Measurements from ENCODE around the gene CNOT10.
A peak's percentile ranks its signal among the peaks of the same experiment; 100 is the strongest.

The CNOT10 gene

DNA sequence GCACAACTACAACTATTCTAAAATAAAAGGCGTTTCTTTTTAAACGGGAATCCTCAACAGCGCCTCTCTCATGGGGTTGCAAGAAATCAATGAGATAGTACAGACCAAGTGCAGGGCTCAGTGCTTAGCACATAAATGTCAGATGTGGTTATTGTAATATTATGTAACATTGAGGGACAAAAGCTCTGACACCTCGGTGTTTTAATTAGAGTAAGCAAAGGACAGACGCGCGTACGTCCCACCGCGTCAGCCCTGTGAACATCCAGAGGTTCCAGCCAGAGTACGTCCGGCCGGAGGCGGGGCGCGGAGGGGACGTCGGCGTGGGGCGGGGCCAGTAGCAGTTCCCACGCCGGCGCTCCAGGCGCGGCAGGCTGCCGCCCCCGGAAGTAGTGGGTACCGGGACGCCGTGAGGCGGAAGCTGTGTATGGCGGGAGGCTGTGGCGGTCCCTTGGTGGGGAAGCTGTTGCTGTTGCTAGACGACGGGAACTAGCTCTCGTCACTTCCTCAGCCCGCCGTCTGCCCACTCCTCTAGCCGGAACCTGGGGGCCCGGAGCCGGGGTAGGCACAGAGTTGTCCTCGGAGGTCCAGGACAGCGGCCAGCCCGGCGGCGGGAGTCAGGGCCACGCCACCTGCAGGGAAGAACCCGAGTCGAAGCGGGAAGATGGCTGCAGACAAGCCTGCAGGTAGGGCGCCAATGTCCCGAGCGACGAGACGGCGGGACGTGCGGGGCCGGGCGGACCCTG lies at the start of gene CNOT10 (continued):
- TF ChIP-seq, protein P1, sequence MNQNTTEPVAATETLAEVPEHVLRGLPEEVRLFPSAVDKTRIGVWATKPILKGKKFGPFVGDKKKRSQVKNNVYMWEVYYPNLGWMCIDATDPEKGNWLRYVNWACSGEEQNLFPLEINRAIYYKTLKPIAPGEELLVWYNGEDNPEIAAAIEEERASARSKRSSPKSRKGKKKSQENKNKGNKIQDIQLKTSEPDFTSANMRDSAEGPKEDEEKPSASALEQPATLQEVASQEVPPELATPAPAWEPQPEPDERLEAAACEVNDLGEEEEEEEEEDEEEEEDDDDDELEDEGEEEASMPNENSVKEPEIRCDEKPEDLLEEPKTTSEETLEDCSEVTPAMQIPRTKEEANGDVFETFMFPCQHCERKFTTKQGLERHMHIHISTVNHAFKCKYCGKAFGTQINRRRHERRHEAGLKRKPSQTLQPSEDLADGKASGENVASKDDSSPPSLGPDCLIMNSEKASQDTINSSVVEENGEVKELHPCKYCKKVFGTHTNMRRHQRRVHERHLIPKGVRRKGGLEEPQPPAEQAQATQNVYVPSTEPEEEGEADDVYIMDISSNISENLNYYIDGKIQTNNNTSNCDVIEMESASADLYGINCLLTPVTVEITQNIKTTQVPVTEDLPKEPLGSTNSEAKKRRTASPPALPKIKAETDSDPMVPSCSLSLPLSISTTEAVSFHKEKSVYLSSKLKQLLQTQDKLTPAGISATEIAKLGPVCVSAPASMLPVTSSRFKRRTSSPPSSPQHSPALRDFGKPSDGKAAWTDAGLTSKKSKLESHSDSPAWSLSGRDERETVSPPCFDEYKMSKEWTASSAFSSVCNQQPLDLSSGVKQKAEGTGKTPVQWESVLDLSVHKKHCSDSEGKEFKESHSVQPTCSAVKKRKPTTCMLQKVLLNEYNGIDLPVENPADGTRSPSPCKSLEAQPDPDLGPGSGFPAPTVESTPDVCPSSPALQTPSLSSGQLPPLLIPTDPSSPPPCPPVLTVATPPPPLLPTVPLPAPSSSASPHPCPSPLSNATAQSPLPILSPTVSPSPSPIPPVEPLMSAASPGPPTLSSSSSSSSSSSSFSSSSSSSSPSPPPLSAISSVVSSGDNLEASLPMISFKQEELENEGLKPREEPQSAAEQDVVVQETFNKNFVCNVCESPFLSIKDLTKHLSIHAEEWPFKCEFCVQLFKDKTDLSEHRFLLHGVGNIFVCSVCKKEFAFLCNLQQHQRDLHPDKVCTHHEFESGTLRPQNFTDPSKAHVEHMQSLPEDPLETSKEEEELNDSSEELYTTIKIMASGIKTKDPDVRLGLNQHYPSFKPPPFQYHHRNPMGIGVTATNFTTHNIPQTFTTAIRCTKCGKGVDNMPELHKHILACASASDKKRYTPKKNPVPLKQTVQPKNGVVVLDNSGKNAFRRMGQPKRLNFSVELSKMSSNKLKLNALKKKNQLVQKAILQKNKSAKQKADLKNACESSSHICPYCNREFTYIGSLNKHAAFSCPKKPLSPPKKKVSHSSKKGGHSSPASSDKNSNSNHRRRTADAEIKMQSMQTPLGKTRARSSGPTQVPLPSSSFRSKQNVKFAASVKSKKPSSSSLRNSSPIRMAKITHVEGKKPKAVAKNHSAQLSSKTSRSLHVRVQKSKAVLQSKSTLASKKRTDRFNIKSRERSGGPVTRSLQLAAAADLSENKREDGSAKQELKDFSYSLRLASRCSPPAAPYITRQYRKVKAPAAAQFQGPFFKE (tag by site-specific recombination; IDR thresholded peaks at IDR 0.05; ENCODE audit: borderline replicate concordance): no peak
- TF ChIP-seq ZNF830 (tag by site-specific recombination; IDR thresholded peaks at IDR 0.05; ENCODE audit: low read depth): no peak
- no peak for TF ChIP-seq PRDM1 (tag by site-specific recombination; IDR thresholded peaks at IDR 0.05)
- no peak for TF ChIP-seq ZNF585B (tag by site-specific recombination; IDR thresholded peaks at IDR 0.05)
- TF ChIP-seq, protein P2, sequence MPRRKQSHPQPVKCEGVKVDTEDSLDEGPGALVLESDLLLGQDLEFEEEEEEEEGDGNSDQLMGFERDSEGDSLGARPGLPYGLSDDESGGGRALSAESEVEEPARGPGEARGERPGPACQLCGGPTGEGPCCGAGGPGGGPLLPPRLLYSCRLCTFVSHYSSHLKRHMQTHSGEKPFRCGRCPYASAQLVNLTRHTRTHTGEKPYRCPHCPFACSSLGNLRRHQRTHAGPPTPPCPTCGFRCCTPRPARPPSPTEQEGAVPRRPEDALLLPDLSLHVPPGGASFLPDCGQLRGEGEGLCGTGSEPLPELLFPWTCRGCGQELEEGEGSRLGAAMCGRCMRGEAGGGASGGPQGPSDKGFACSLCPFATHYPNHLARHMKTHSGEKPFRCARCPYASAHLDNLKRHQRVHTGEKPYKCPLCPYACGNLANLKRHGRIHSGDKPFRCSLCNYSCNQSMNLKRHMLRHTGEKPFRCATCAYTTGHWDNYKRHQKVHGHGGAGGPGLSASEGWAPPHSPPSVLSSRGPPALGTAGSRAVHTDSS (tag by site-specific recombination; IDR thresholded peaks at IDR 0.05): no peak
- TF ChIP-seq ZSCAN16 (tag by site-specific recombination; IDR thresholded peaks at IDR 0.05): no peak
- TF ChIP-seq ZNF544 (tag by site-specific recombination; IDR thresholded peaks at IDR 0.05): no peak
- TF ChIP-seq ZNF555 (tag by site-specific recombination; conservative IDR thresholded peaks at IDR 0.05): no peak
- peak; percentile 76 for TF ChIP-seq GLIS2 (tag by site-specific recombination; IDR thresholded peaks at IDR 0.05)
- TF ChIP-seq, protein P3, sequence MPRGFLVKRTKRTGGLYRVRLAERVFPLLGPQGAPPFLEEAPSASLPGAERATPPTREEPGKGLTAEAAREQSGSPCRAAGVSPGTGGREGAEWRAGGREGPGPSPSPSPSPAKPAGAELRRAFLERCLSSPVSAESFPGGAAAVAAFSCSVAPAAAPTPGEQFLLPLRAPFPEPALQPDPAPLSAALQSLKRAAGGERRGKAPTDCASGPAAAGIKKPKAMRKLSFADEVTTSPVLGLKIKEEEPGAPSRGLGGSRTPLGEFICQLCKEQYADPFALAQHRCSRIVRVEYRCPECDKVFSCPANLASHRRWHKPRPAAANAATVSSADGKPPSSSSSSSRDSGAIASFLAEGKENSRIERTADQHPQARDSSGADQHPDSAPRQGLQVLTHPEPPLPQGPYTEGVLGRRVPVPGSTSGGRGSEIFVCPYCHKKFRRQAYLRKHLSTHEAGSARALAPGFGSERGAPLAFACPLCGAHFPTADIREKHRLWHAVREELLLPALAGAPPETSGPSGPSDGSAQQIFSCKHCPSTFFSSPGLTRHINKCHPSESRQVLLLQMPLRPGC (tag by site-specific recombination; IDR thresholded peaks at IDR 0.05): peak; percentile 15; the same call in 1 of the 2 replicates
- TF ChIP-seq ZNF473 (tag by site-specific recombination; IDR thresholded peaks at IDR 0.05): no peak
- TF ChIP-seq ZNF23 (tag by site-specific recombination; IDR thresholded peaks at IDR 0.05; ENCODE audit: borderline replicate concordance): no peak
- no peak for TF ChIP-seq ZNF670 (tag by site-specific recombination; IDR thresholded peaks at IDR 0.05; ENCODE audit: low read depth)
- no peak for TF ChIP-seq ZNF391 (tag by site-specific recombination; IDR thresholded peaks at IDR 0.05; ENCODE audit: borderline replicate concordance, low read depth)
- TF ChIP-seq, protein P4, sequence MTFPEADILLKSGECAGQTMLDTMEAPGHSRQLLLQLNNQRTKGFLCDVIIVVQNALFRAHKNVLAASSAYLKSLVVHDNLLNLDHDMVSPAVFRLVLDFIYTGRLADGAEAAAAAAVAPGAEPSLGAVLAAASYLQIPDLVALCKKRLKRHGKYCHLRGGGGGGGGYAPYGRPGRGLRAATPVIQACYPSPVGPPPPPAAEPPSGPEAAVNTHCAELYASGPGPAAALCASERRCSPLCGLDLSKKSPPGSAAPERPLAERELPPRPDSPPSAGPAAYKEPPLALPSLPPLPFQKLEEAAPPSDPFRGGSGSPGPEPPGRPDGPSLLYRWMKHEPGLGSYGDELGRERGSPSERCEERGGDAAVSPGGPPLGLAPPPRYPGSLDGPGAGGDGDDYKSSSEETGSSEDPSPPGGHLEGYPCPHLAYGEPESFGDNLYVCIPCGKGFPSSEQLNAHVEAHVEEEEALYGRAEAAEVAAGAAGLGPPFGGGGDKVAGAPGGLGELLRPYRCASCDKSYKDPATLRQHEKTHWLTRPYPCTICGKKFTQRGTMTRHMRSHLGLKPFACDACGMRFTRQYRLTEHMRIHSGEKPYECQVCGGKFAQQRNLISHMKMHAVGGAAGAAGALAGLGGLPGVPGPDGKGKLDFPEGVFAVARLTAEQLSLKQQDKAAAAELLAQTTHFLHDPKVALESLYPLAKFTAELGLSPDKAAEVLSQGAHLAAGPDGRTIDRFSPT (tag by site-specific recombination; IDR thresholded peaks at IDR 0.05): peak; percentile 81
- TF ChIP-seq, protein P5, sequence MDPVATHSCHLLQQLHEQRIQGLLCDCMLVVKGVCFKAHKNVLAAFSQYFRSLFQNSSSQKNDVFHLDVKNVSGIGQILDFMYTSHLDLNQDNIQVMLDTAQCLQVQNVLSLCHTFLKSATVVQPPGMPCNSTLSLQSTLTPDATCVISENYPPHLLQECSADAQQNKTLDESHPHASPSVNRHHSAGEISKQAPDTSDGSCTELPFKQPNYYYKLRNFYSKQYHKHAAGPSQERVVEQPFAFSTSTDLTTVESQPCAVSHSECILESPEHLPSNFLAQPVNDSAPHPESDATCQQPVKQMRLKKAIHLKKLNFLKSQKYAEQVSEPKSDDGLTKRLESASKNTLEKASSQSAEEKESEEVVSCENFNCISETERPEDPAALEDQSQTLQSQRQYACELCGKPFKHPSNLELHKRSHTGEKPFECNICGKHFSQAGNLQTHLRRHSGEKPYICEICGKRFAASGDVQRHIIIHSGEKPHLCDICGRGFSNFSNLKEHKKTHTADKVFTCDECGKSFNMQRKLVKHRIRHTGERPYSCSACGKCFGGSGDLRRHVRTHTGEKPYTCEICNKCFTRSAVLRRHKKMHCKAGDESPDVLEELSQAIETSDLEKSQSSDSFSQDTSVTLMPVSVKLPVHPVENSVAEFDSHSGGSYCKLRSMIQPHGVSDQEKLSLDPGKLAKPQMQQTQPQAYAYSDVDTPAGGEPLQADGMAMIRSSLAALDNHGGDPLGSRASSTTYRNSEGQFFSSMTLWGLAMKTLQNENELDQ (tag by site-specific recombination; IDR thresholded peaks at IDR 0.05; ENCODE audit: low read depth): no peak
- no peak for TF ChIP-seq ZNF596 (tag by site-specific recombination; IDR thresholded peaks at IDR 0.05)
- TF ChIP-seq, protein P6, sequence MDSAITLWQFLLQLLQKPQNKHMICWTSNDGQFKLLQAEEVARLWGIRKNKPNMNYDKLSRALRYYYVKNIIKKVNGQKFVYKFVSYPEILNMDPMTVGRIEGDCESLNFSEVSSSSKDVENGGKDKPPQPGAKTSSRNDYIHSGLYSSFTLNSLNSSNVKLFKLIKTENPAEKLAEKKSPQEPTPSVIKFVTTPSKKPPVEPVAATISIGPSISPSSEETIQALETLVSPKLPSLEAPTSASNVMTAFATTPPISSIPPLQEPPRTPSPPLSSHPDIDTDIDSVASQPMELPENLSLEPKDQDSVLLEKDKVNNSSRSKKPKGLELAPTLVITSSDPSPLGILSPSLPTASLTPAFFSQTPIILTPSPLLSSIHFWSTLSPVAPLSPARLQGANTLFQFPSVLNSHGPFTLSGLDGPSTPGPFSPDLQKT (IDR thresholded peaks at IDR 0.05; ENCODE audit: borderline replicate concordance, low read depth, low read length): peak; percentile 18; the same call in 1 of the 2 replicates
- TF ChIP-seq ZNF76 (tag by site-specific recombination; IDR thresholded peaks at IDR 0.05; ENCODE audit: borderline replicate concordance, low read depth): peak; percentile 64; the same call in 1 of the 2 replicates
- TF ChIP-seq ZBTB48 (tag by site-specific recombination; IDR thresholded peaks at IDR 0.05): peak; percentile 53; the same call in 1 of the 2 replicates
- TF ChIP-seq ZNF335 (tag by site-specific recombination; conservative IDR thresholded peaks at IDR 0.05): peak; percentile 88
- peak; percentile 8; the same call in 1 of the 2 replicates for TF ChIP-seq SCRT1 (tag by site-specific recombination; IDR thresholded peaks at IDR 0.05; ENCODE audit: borderline replicate concordance)
- TF ChIP-seq EGR2 (tag by site-specific recombination; IDR thresholded peaks at IDR 0.05; ENCODE audit: low read depth): peak; percentile 54; the same call in 1 of the 2 replicates
- TF ChIP-seq YY1 (tag by site-specific recombination; IDR thresholded peaks at IDR 0.05): no peak

Measured in HEK293 (cell line).